ENCODE measurements around the gene CXCL16. TPM values are rescaled to one million over a fixed set of nuclear protein-coding genes. Genes with fewer than 3 reads are reported as not detected.
A peak's percentile ranks its signal among the peaks of the same experiment; 100 is the strongest.
"Not testable (repeated sequence)": the region's sequence is repeated elsewhere in the genome, so short reads cannot be mapped to it uniquely, and the experiment has no call there.

The CXCL16 gene
- total RNA-seq, 1 experiment from 2014 or later, result 4.5 TPM

GRCh38 chr17:4699401-4700056 is 40.2 kb downstream of the CXCL16 start:
- H3K23me2 ChIP-seq (ENCODE audit: insufficient read length, low read depth, low read length, poor library complexity, severe bottlenecking); H3K4ac ChIP-seq (ENCODE audit: low read depth, low read length); H3K4me1 ChIP-seq (ENCODE audit: insufficient read depth, low read length); H3K14ac ChIP-seq (ENCODE audit: insufficient read depth, low read length); H4K91ac ChIP-seq (ENCODE audit: insufficient read length, low read depth, low read length); H3K9me3 ChIP-seq (ENCODE audit: control insufficient read depth, low read depth, low read length); H2BK120ac ChIP-seq (ENCODE audit: low read depth, low read length, poor library complexity, severe bottlenecking); H3T11ph ChIP-seq (ENCODE audit: low read length); H2BK12ac ChIP-seq (ENCODE audit: insufficient read length, low read depth, low read length); H2BK15ac ChIP-seq (ENCODE audit: low read depth, low read length); H4K20me1 ChIP-seq (ENCODE audit: control insufficient read depth, insufficient read depth, insufficient read length); H3K27me3 Mint-ChIP-seq (ENCODE audit: low read depth); H3K9ac ChIP-seq (ENCODE audit: extremely low read depth, insufficient read length, low read length); H3K27me3 ChIP-seq (ENCODE audit: insufficient read depth, low read length); H3K18ac ChIP-seq (ENCODE audit: insufficient read length, low read depth, low read length); H3K23ac ChIP-seq (ENCODE audit: insufficient read length, low read depth, low read length); H4K5ac ChIP-seq (ENCODE audit: insufficient read length, low read depth, low read length); H2AK5ac ChIP-seq (ENCODE audit: insufficient read length, low read length); H3K9me3 Mint-ChIP-seq; H4K8ac ChIP-seq (replicated peaks; ENCODE audit: insufficient read length, low read depth, low read length); H3K56ac ChIP-seq (ENCODE audit: insufficient read length, low read depth, low read length); DNase-seq; H3K4me3 Mint-ChIP-seq; H2AFZ ChIP-seq (ENCODE audit: low read length); H3K27ac Mint-ChIP-seq; H2BK20ac ChIP-seq (ENCODE audit: low read depth, low read length, poor library complexity, severe bottlenecking); H3K27ac ChIP-seq (ENCODE audit: insufficient read length, low read depth, low read length); H3K4me2 ChIP-seq (ENCODE audit: insufficient read depth, insufficient read length, low read length); H2BK5ac ChIP-seq (ENCODE audit: insufficient read length, low read length): not testable (repeated sequence)
- no CpG with 5 or more reads among the region's 13 CpGs for WGBS (ENCODE audit: extremely low coverage, insufficient read length, low lambda C conversion rate)
- TF ChIP-seq, protein P1, sequence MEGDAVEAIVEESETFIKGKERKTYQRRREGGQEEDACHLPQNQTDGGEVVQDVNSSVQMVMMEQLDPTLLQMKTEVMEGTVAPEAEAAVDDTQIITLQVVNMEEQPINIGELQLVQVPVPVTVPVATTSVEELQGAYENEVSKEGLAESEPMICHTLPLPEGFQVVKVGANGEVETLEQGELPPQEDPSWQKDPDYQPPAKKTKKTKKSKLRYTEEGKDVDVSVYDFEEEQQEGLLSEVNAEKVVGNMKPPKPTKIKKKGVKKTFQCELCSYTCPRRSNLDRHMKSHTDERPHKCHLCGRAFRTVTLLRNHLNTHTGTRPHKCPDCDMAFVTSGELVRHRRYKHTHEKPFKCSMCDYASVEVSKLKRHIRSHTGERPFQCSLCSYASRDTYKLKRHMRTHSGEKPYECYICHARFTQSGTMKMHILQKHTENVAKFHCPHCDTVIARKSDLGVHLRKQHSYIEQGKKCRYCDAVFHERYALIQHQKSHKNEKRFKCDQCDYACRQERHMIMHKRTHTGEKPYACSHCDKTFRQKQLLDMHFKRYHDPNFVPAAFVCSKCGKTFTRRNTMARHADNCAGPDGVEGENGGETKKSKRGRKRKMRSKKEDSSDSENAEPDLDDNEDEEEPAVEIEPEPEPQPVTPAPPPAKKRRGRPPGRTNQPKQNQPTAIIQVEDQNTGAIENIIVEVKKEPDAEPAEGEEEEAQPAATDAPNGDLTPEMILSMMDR (conservative IDR thresholded peaks at IDR 0.05), result peak; percentile 31; the same call in 1 of the 3 replicates
- peaks cover 28% of the 10 kb centered on the region for H3K79me1 ChIP-seq (ENCODE audit: insufficient read depth, low read depth, low read length, poor library complexity, severe bottlenecking)
- Mint-ChIP-seq H3K36me3 (ENCODE audit: insufficient read depth in 1 of 3, low read depth in 3 of 3) (peaks cover 8 to 32% (median 26%) of the 10 kb centered on the region in 3 experiments; a peak in 6 of 7 replicates), H3K4me1 (peaks cover 16 to 17% of the 10 kb centered on the region in 2 experiments)
- H3K79me2 ChIP-seq (ENCODE audit: insufficient read depth, low read length), result peaks cover 35% of the 10 kb centered on the region; the same call in 1 of the 2 replicates

All from H9 (cell line).